Neural cell (in vitro differentiated cells): ENCODE measurements around the gene TXN2.

Source experiments
- EP300 ChIP-seq: fragments of 450-650 bp; conservative IDR thresholded peaks from 2 replicates; pipeline ENCODE4 v1.6.1; 2014; ENCODE audit warnings: antibody characterized with exemption, mild to moderate bottlenecking, moderate library complexity; ENCODE audit not compliant: poor library complexity, severe bottlenecking
- EZH2 ChIP-seq: fragments of 200-600, 300-800 bp; shearing (Covaris generic), sonication (generic); IDR thresholded peaks from 2 replicates; pipeline ENCODE4 v1.6.1; 2014; ENCODE audit warnings: antibody characterized with exemption, low read length, borderline replicate concordance, mild to moderate bottlenecking; ENCODE audit not compliant: insufficient read depth, poor library complexity, severe bottlenecking
- MXI1 ChIP-seq: fragments of 450-650 bp; conservative IDR thresholded peaks from 2 replicates; pipeline ENCODE4 v1.6.1; 2014; ENCODE audit warnings: antibody characterized with exemption, mild to moderate bottlenecking; ENCODE audit not compliant: poor library complexity, severe bottlenecking
- POLR2AphosphoS5 ChIP-seq: IDR thresholded peaks from 2 replicates; pipeline ENCODE4 v1.6.1; 2012
- TAF1 ChIP-seq: IDR thresholded peaks from 2 replicates; pipeline ENCODE4 v1.6.1; 2012; ENCODE audit warnings: low read depth
- TF ChIP-seq, protein P1 (sequence below): fragments of 450-650 bp; IDR thresholded peaks from 2 replicates; pipeline ENCODE4 v1.5.1; 2014; ENCODE audit warnings: antibody characterized with exemption, mild to moderate bottlenecking, moderate library complexity; ENCODE audit not compliant: poor library complexity, severe bottlenecking

DNA sequence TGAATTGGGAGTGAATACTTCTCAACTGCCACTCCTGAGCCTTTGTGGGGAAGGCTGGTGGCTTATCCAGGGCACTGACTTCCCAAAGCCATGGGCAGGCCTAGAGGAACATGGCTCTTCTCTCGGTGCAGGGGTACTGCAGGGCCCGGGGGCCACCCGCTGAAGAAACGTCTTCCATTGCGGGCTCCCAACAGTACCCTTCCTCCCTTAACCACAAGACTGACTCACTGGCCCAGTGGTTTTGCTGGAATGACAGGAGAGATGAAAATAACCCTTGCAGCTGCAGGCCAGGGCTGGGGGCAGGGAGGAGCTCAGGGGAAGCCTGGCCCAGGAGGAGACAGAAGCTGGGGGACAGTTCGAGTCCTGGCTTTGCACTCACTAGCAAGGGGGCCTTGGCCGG lies 13.5 kb downstream of the TXN2 start:
- TF ChIP-seq EP300, result no peak
- no peak for TF ChIP-seq EZH2
- TF ChIP-seq, protein P1, sequence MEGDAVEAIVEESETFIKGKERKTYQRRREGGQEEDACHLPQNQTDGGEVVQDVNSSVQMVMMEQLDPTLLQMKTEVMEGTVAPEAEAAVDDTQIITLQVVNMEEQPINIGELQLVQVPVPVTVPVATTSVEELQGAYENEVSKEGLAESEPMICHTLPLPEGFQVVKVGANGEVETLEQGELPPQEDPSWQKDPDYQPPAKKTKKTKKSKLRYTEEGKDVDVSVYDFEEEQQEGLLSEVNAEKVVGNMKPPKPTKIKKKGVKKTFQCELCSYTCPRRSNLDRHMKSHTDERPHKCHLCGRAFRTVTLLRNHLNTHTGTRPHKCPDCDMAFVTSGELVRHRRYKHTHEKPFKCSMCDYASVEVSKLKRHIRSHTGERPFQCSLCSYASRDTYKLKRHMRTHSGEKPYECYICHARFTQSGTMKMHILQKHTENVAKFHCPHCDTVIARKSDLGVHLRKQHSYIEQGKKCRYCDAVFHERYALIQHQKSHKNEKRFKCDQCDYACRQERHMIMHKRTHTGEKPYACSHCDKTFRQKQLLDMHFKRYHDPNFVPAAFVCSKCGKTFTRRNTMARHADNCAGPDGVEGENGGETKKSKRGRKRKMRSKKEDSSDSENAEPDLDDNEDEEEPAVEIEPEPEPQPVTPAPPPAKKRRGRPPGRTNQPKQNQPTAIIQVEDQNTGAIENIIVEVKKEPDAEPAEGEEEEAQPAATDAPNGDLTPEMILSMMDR, result no peak
- TF ChIP-seq MXI1, result no peak
- TF ChIP-seq POLR2AphosphoS5, result no peak
- TF ChIP-seq TAF1, result no peak
